HG03354 (cell line): ENCODE measurements around the gene MARCO.
"Not testable (repeated sequence)": the region's sequence is repeated elsewhere in the genome, so short reads cannot be mapped to it uniquely, and the experiment has no call there.

Experiments
- ATAC-seq: cut with Tn5 transposase; IDR thresholded peaks from one replicate; pipeline ENCODE4 v1.9.1; 2021; ENCODE audit warnings: mild to moderate bottlenecking; ENCODE audit not compliant: unreplicated experiment, poor library complexity, severe bottlenecking

Gene MARCO

DNA sequence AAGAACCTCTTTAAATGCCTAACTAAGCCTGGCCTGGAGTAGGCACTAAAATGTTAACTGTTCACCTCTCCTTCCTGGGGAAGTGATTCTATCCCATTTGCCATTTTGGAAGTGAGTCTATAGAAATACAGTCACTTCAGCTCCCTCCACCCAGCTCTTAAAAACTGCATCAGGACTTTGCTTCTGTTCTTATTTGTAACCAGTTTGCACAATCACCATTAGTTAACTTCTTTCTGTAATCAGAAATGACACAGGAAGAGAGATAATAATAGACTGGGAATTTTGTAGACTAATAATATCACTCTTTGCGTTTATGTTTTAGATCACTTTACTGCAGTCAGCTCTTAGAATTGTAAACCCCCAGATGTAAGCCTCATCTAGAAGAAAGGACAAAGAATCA is 16.0 kb upstream of the MARCO start:
- ATAC-seq = no peak

DNA sequence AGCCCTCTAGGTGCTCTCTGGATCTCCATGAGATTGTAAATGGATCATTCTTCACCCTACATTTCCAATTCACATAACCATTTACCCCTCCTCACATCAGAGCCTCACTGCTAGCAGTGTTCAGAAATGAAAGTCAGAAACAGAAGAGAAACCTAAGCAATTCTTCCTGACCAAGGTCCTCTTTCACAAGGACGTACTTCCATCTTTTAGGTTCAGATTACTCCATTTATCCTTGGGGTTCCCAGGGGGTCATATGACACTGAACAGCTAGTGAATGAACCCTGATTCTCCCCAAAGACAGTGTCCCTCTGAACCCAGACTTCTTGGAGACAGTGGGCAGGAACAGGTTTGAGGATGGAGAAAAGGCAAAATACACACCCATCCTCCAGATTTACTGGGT is 12.9 kb upstream of the MARCO start:
- no peak for ATAC-seq

DNA sequence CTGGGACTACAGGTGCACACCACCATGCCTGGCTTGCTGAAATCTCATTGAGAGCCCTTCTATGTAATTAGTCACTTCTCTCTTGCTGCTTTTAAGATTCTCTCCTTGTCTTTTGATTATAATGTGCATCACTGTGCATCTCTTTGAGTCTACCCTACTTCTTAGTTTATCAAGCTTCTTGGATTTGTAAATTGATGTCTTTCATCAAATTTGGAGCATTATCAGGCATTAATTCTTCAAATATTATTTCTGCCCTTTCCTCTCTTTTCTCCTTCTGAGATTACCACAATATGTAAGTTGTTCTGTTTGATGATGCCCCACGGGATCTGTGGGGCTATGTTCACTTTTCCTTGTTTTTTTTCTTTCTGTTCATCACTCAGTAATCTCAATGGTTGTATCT is 9.0 kb upstream of the MARCO start:
- ATAC-seq = no peak

DNA sequence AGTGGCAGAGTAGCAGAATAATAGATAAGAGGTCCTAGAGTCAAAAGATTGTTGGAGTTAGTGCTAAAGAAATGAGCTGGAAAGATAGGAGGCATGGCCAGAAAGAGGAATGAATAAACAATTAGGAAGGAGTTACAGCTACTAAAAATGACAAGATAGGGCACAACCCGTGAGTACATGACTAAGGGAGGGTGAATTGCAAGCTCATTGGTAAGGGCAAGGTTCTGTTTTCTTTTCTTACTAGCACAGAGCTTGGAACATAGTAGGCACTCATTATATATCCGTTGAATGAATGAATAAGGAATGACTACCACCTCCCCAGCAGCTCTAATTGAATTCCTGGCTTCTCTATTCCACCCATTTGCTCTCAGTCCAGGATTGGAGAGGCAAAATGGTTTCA is 5.7 kb upstream of the MARCO start:
- ATAC-seq = no peak

DNA sequence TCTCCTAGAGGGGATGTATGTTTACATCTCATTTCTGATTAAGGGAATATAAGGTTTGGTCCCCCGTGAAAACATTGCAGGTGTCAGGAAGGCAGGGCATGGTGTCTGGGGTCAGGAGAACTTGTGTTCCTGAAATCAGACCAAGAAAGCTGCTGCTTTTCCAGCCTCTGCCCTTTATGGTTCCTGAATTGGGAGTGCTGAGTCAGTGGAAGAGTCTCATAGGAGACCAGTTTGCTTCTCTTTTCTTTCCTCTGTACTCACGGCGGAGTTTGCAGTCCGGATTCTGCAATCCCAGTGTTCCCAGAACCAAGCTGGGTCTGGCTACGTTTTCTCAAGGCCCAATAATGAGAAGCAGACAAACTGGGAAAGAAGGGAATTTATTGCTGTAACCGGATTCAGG is 5.1 kb upstream of the MARCO start:
- ATAC-seq = no peak

DNA sequence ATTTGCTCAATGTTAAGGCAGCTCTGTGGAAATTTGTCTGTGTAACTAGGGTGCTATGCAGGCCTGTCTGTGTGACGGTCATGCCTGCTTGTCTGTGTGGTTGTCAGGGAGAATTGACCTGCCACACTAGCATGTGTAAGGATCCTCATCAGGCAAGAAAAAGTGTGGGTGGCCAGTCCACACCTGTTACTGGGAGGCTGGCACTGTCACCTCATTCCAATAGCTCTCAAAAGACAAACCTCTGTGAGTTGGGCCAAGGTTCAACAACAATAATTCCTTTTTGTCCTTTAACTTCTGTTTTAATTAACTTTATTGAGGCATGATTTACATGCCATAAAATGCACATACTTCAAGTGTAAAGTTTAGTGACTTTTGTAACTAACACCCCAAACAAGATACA is 4.2 kb upstream of the MARCO start:
- no peak for ATAC-seq

DNA sequence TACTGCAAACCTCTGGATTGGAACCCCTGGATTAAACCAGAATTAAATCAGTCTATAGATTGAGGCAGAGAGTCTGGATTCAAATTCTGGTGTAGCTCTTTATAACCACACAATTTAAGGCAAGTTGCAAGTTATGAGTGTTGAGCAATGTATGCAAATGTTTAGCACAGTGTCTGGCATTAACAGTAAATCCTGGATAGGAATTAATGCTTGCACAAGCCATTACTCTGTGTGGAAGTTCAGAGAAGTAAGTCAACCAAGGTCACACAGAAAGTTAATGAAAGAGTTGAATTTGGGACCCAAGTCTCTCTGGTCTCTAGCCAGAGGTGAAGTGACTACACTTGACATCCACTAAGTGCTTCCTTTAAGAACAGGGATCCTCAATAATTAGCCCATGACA is 2.0 kb upstream of the MARCO start:
- ATAC-seq = no peak

DNA sequence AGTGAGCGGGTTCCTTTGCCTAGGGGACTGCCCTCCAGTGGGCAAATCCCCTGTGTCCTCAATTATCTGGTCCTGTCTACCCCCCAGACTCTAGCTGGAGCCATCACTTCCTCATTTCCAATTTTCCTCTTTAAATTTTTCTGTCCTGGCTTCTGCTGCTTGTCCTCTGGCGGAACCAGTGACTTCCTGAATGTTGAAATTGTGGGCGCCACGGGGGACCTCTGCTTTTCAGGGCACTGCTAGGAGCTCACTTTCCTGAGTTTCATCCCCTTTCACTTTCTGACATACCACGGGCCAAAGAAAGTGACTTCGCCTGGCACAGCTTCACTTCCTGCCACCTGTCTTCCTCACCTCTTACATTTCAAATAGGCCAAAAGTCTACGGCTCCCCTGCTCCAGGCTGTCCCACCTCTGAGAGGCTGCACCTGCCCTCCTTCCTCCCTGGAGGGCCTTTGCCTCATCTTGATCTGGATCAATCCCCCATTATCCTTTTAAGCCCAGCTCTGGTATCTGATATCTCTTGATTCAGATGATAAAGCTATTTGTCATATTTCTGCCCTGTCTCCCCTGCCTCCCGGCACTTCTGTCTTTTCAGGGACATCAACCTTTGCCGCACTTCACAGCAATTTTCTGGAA is 1.4 kb upstream of the MARCO start:
- no peak for ATAC-seq

DNA sequence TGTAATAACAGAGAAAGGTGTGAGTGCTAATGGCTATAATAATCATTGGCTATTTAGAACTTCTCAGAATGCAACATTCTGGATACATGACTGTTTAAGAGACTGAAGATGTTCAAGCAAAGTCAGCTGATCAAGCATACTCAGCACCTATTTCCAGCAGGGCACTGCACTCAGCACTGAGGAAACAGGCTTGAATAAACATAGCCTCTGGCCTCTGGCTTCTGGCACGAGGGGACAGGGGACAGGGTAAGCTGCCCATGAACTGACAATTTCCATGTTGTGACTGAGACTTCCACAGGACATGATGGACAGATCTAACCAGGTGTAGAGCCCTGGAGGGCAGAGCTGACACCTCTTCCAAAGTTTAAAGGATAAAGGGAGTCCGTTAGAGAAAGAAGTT is 1.3 kb downstream of the MARCO start:
- no peak for ATAC-seq

DNA sequence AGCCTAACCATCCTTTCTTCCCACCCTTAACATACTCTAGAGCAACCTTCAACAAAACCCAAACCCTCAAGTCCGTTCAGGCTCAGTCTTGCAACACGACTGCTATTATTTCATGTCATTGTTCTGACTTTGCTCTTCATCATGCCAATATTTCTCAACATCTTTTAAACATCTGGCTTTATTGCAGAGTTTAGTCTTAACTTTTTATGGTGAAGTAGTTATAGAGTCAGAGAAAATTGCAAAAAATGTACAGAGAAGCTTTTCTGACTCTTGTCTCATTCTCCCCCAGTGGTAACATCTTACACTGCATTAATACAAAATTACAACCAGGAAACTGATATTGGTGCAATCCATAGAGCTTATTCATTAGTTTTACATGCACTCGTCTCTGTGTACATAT is 3.9 kb downstream of the MARCO start:
- no peak for ATAC-seq

DNA sequence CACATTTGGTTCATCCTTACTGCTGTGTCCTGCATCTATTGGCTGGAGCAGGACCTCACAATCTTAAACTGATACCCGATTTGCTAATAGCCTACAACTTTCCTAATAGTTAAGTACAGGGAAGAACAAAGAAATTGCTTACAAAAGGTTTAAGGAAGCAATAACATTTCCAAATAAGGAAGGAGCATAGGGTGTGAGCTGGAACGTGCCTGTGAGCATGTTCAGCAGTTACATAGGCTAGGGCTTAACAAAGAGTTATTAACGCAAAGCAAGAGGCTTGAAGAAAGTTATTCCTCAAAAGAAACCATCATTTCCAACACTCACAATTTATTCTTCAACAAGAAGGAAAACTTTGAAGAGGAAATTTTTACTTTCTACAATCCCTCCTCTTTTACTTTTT is 6.3 kb downstream of the MARCO start:
- not testable (repeated sequence) for ATAC-seq

DNA sequence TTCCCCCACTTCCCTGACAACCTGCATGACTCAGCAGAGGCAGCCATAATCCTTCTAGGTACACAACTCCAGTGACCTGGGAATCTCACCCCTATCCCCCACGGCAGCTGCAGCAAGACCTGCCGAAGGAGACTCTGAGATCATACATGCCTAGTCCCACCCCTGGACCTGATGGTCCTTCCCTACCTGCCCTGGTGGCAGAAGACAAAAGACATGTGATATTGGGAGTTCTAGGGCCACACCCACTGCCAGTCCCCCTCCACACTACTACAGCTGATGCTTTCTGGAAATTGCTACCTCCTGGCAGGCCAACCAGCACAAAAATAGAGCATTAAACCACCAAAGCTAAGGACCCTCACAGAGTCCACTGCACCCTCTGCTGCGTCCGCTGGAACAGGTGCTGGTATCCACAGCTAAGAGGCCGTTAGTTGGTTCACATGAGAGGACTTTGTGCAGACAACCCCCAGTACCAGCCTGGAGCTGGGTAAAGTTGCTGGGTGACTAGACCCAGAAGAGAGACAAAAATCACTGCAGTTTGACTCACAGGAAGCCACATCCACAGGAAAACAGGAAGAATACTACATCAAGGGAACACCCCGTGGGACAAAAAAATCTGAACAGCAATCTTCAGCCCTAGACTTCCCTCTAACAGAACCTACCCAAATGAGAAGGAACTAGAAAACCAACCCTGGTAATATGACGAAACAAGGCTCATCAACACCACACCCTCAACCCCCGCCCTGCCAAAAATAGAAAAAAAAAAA is 12.5 kb downstream of the MARCO start:
- no peak for ATAC-seq

DNA sequence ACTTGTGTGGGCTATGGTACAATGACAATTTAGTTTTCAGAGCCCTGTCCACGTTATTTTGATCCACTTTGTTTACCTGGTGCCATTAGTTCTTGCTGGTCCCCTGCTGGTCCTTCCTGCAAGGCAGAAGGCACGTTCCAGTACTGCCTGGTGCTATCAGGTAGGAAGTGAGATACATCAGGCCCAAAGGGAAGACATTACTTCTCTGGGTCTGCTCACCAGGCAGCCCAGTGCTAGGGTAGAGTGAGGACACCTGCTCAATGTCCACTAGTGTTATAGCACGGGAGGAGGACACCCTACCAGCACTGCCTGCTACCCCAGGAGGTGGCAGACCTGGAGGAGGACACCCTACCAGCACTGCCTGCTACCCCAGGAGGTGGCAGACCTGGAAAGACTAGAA is 23.7 kb downstream of the MARCO start:
- ATAC-seq = no peak

DNA sequence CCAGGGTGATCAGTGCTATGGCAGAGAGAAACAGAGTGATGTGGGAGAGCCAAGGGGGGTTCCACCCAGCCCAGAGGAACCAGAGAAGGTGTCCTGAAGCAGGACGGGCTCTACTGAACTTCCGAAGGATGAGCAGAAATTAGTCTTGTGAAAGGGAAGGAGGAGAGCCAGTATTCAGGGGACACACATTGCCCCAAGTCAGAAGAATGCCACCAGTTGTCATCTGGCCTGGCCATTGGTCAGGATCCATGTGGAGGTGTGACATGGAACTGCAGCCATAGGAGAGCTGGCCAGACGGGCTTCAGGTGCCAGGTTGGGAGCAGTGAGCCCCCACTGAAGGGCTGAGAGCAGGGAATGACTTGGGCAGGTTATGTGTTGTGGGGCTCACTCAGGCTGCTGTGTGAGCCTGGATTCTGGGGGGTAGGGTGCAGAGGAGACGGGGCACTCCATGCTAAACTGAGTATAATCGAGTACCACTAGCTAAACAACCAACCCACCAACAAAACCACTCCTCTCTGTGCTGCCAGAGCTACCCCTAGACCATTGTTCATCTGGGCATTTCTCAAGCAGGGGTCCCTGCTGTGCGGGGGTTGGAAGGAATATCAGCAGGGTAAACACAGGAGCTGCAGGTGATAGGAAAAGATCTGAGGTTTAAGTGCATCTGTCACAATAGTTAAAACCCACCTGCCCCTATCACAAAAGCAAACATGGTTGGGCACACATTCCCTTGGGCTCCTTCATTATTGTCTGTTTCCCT is 25.3 kb downstream of the MARCO start:
- no peak for ATAC-seq

DNA sequence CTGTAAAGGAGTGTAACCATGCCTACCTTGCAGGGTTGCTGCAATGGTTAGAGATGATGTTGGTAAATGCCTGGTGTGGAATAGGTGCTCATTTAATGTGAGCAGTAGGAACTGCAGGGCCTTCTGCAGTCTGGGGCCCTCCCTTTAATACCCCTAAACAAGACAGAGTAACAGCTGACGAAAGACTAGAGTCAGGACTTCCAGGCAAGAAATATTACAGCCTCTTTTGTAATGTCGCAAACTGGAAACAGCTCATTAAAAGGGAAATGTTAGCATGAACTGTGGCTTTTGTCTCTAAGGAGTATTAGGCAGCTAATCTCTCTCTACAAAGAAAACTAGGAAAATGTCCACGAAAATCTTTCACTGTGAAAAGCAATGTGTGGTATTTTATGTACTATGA is 26.0 kb downstream of the MARCO start:
- no peak for ATAC-seq

DNA sequence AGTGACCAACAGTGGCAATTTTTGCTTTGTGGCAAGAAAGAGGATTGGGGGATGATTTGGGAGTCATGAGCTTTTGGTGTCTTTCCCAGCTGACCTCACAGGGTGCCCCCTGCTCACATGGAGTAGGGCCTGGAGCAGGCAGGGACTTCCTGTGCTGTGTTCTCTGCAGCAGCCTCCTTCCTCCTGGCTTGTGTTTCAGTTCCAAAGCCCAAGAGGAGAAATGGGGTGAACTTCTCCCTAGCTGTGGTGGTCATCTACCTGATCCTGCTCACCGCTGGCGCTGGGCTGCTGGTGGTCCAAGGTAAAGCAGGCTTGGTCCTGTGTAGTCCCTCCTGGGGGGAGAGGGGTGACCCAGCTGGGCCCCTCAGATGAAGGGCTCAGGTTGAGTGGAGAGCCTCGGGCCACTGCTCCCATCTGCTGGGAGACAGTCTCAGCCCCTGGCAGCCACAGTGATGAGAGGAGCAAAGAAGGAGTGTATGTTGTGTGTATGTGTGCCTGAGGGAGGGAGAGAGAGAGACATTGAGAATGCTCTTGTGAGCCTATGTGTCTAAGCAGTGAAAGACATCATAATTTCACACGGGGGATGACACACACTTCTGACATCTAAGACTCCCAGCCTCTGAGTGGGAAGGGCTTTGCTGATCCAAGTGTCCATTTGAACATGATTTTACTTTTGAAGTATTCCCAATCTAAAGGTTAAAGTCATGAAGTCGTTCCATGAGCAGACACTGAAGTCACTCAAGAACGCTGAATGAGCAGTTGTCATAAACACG is 27.2 kb downstream of the MARCO start:
- ATAC-seq = no peak

DNA sequence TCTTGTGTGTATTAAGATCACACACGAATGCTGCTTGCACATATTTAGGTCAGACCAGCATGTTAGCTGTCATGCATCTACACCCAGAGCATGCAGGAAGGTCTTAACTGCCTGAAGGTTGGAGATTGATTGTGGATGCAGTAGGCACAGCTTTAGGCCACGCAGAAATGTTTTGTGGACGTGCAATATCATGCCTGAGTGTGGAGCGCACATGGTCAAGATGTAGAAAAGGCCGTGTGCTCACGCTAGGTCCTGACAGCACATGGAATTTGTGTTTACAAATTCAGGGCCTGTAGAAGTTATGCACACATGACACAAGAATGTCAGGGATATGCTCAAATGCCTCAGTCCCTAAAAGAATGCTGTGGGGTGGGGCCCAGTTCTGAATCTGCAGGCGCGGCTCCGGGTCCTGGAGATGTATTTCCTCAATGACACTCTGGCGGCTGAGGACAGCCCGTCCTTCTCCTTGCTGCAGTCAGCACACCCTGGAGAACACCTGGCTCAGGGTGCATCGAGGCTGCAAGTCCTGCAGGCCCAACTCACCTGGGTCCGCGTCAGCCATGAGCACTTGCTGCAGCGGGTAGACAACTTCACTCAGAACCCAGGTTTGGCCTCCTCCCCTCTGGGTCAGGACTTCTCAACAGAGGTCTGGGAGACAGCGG is 27.9 kb downstream of the MARCO start:
- ATAC-seq = no peak

DNA sequence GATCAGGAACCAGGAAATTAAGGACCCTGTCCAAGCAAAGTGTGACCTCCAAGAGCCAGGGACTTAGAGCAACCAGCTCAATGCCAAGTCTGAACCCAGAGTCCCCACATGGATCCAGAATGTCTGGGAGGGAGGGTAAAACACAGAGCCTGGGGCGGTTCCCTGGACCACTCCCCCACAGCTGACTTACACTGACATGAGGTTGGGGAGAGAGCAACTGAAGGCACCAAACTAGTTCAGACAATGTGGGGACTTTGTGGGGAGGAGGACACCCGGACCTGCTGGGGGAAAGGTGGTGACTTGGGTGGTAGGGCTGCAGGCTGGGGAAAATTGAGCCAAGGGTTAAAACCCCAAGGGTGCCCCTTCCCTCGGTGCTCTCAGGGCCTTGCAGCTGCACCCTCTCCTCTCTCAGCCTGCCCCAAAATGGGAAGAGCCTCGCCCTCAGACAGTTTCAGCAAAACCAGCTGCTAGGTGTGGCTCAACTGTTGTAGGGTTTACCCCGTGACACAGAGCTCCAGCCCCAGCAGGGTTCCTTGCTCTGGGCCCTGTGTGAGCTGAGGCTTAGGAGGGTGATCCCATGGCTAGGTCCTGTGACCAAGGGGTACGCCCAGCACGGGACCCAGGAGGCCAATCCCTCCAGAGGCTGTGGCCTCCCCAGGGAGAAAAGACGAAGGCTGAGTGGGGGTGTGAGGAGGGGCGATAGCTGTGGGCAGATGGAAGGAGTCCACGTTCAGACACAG is 28.6 kb downstream of the MARCO start:
- ATAC-seq = no peak
